GM21526 (cell line): ENCODE data around the gene SMG9.

Experiments used
- ATAC-seq: cut with Tn5 transposase; IDR thresholded peaks from one replicate; pipeline ENCODE4 v1.9.1; 2021; ENCODE audit warnings: moderate library complexity; ENCODE audit not compliant: unreplicated experiment, low FRiP score

Gene SMG9

DNA sequence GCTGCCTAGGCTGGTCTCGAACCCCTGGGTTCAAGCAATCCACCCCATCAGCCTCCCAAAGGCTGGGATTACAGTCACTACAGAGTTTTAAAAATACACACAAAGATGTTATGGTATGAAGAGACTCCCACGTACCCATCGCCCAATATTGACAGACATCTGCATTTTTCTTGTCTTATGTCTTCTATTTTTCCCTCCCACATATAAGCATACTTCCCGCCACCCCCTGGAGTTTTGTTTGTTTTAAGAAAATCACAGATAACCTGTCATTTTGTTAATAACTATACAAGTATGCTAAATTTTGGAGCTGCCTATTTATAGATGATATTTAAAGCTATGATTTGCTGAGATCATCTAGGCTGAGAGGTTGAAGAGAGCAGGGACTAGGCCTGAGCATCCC, 6.2 kb upstream of the SMG9 start:
- no peak for ATAC-seq

DNA sequence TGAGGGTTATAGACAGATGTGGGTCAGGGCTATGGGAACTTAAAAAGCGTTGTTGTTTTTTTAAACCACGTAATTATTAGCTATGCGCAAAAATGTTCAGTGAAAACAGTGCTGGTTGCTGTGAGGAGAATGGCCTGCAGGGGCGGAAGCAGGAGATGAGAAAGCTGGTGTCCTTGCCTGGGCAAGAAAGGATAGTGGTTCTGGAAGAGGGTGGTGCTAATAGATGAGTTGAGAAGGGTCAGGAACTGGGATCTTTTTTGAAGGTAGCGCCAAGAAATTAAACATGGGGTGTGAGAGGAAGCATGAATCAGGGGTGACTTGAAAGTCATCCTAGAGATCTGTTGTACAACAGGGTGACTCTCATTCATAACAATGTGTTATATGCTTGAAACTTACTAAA, 4.8 kb upstream of the SMG9 start:
- no peak for ATAC-seq

DNA sequence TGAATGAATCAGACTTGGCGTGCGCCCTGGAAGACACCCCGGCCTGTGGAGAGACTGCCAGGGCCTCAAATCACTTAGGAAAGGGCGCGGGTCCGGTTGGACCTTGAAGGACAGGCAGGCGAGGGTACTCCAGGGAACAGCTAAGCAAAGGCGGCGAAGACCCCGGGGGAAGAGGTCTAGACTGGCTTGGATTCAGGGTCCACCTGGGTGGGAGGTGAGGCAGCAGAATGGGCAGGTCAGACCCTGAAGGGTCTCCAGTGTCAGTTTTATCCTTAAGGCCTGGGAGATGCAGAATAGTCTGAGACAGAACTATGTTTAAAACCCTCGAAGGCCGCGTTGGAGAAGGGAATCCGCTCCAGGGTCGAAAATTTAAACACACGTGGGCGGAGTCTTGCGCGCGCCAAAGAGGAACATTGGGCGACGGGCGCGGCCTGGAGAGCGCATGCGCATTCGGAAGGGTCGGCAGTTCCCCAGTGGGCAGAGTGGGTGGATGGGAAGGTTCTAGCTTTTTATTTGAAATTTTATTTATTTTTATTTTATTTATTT, 567 bp upstream of the SMG9 start:
- peak; percentile 0 for ATAC-seq

GRCh38 chr19:43754253-43754502, 584 bp downstream of the SMG9 start:
- ATAC-seq: no peak

GRCh38 chr19:43752287-43752875, 2.4 kb downstream of the SMG9 start:
- no peak for ATAC-seq

DNA sequence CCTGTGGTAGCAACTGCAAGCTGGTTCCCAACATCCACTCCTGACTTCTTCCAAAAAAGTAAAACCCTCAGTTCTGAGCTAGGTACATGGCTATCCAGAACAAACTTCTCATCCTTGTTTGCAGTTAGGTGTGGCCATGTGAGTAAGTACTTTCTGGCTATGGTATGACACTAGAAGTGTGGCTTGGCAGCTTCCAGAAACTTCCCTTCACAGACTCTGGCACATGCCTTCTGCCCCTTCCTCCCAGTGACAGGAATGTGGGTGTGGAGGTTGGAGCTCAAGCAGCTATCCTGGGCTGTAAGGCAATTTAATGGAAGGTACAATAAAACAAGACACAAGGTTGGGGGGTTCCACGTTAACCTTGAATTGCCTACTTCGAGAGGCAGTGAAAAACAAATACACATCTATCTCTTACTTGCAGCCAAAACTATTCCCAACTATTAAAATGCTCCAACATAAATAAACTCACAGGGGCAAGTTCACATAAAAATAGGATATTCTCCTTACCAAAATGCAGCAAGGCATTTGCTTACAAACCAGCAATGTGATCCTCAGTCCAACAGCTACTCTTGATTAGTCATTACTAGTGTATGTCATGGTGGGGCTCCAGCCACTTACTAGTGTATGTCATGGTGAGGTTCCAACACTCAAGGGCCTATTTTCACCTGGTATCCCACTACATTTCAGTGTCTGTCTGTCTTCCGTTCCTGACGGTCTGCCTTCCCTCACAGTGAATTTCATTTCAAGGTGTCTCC, 3.1 kb downstream of the SMG9 start:
- no peak for ATAC-seq

DNA sequence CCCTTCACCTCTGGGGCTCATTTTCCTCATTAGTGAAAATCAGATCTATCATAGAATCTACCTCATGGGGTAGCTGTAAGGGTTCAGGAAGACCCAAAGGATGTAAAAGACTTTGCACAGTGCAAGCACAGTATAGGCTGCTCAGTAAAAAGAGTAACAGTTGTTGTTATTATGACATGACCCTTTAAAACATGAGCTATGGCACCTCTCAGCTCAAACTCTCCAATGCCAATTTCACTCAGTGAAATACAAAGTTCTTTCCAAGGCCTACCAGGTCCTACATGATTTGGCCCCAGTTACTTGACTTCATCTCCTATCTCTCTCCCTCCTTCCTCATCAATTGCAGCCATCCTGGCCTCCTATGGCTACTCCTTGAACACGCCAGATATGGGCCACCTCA, 4.9 kb downstream of the SMG9 start:
- no peak for ATAC-seq

GRCh38 chr19:43749152-43749551, 5.6 kb downstream of the SMG9 start:
- ATAC-seq: no peak

- no peak for ATAC-seq
These were observed 6.1 kb downstream of the SMG9 start for GRCh38 chr19:43748685-43749084.

DNA sequence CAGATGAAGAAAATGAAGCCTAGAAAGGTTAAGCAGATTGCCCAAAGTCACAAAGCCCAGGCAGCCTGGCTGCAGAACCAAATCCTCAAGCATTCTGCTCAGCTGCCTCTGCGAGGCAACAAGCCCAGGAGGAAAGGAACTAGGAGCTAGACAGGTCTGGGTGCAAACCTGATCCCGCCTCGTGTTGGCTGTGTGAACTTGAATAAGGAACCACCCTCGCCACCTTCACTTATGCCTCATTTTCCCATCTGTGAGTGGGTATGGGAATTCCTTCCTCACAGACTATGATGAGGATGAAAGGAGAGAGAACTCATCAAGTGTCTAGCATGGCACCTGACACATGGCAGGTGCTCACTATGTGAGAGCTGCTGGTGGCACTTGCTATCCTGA, 6.6 kb downstream of the SMG9 start:
- no peak for ATAC-seq

- no peak for ATAC-seq
These were observed 7.1 kb downstream of the SMG9 start for GRCh38 chr19:43747557-43748204.

- ATAC-seq: no peak
These were observed 11.7 kb downstream of the SMG9 start for GRCh38 chr19:43743059-43743458.

DNA sequence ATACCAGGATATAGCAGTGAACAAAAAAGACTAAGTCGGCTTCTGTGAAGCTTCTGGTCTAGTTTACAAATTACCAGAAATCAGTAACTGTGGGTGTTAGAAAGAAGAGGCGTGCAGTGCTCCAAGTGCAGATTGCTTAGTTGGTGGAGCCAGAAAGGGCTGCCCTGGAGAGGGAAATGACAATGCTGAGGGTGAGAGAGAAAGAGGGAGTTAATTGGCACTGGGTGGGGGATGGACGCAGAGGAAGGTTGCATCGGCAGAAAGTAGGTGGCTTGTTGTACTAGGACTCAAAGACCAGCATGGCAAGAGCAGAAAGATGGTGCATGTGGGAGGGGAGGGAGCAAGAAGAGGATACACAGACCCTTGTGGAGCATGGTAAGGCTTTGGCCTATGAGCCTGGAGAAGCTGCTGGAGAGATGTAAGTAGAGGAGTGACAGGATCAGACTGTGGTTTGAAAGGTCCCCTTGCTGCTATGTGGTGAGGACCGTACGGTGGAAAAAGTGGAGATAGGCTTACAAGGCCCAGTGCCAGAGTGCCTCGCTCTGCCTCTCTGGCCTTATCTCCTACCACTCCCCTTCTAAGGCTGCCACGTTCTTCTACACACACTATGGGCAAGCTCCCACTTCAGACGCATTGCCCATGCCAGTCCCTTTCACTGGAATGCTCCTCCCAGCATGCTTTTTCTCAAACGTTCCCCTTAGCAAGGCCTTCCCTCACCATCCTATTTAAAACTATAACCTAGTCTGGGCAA, 13.5 kb downstream of the SMG9 start:
- no peak for ATAC-seq

DNA sequence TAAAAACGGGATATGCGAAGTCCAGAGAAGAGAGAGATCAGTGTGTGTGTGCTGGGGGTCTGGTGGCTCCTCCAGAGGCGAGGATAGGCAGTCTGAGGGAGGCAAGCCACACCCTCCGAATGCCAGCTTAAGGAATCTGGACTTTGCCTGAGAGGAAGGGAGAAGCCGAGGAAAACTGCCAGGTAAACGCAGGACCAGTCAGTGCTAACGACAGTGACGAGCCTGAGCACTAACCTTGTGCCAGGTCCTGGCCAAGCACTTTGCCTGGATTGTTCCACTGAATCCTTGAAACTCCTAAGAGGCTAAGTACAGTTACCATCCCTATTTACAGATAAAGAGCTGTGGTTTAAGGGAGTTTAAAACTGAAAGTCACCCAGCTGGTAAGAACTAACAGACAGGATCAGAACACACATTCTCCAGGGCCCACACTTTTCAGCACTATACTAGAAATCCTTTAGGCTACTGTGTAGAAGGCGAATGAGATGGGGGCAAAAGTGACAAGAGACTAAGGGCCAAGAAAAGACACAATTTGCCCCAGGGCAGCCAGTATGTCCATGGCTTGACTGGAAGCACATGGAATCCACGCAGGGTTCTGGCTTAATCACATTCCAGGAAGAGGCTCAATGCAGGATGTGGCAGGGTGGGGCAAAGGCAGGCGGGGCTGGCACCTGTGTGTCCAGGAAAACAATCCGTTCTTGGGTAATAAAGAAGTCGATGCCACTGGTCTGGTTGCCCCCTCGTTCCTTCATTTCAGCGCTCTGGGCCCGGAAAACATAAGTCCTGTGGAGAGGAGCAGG, 15.1 kb downstream of the SMG9 start:
- ATAC-seq: no peak

DNA sequence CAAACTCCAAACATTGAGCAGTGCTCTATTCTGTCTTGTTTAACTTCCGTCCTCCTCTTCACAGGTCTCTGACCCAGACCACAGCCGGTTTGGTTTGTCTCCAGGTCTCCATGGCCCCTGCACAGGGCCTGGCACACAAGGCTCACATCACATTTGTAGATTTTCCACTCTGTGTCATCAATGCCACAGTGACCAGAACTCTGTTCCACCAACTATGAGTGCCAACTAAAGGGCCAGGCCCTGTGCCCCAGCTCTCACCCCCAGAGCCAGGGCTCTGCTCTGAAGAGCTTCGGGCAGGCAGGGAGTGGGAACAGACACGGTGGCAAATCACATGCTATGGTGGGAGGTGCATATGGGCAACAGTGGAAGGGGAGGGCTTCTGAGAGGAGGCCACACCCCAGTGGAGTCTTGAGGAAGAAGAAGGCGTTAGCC, 16.0 kb downstream of the SMG9 start:
- ATAC-seq: no peak

DNA sequence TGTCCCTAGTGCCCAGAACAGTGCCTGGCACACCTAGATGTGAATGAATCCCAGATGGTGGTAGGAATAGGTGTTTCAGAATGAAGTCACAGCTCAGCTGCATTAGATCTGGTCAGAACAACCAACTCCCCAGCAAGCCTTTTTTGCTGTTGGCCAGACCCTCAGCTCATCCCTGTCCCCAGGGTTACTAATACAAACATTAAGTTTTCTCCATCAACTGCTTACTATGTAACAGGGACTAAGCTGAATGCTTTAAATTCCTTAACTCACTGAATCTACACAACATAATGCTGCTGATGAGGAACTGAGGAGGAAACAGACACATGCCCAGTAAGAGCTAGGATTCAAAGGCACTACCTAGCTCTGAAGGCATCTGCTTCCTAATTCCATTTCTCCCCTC, 18.8 kb downstream of the SMG9 start:
- ATAC-seq: no peak

- ATAC-seq: no peak
These were observed 19.7 kb downstream of the SMG9 start for GRCh38 chr19:43735013-43735412.

DNA sequence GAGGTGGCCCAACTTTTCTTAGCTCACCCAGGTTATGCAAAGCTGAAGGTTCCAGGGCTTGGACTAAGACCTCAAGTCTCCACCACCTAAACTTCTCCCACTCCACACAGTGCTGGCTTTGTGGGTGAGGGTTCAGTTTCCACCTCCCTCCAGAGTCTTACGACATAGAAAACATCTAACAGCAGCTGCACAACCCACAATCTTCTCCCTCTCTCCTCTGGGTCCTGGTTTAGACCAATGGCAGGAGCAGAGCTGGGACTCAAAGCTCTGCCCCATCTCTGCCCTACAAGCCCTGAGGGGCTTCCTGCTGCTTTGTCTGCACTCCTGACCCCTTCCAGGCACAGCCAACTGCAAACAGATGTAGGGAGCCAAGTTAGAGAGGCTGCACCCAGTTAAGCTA, 22.9 kb downstream of the SMG9 start:
- ATAC-seq: no peak

GRCh38 chr19:43731346-43731745, 23.4 kb downstream of the SMG9 start:
- no peak for ATAC-seq

GRCh38 chr19:43729919-43730318, 24.8 kb downstream of the SMG9 start:
- ATAC-seq: no peak

DNA sequence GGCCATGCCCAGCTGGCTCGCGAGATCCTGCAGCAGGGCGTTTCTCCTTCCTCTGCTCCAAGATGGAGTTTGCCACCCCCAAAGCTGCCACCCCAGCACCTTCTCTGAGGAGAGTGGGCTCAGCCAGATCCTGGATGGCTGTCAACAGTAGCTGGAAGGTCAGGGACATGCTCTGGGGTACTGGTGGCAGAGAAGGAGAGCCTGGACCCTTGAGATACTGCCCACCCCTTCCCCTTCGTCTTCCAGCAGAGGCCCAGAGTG, 27.2 kb downstream of the SMG9 start:
- no peak for ATAC-seq
